ENCODE data around the gene FBXL15.

FBXL15 gene

GRCh38 chr10:102398172-102399020, 22.2 kb upstream of the FBXL15 start:
- peaks cover 3% of the 10 kb centered on the region for H3K9me3 ChIP-seq (ENCODE audit: insufficient read depth, low read depth, low read length)
- peaks cover 29 to 30% of the 10 kb centered on the region in 2 experiments for H3K36me3 ChIP-seq (ENCODE audit: control insufficient read depth in 1 of 2, insufficient read depth in 2 of 2, low read length in 2 of 2)
- WGBS (ENCODE audit: extremely low coverage, insufficient coverage, insufficient read length), result no CpG with 5 or more reads among the region's 21 CpGs
- DNase-seq, result no peak
- H3K79me1 ChIP-seq (ENCODE audit: low read length), result peaks cover 25% of the 10 kb centered on the region
- H3K14ac ChIP-seq (ENCODE audit: low read length), result no peak overlapping the region
- H2BK120ac ChIP-seq (ENCODE audit: insufficient read depth, low read length, poor library complexity), result no peak overlapping the region
- no peak overlapping the region for H3K9ac ChIP-seq (ENCODE audit: low read length)
- no peak overlapping the region for H4K12ac ChIP-seq (ENCODE audit: low read depth, low read length)
- no peak overlapping the region for H3K23ac ChIP-seq (ENCODE audit: low read length)
- peaks cover 8% of the 10 kb centered on the region for H3K79me2 ChIP-seq (ENCODE audit: control insufficient read depth, insufficient read depth, low read length, poor library complexity)
- H2BK12ac ChIP-seq (ENCODE audit: low read length), result no peak overlapping the region
- H2BK5ac ChIP-seq (ENCODE audit: low read depth, low read length, poor library complexity), result no peak overlapping the region
- no peak overlapping the region for H4K8ac ChIP-seq (ENCODE audit: low read depth, low read length)
- no peaks in the 10 kb centered on the region for H3K27me3 ChIP-seq (ENCODE audit: insufficient read depth, low read length)
- H3K27ac ChIP-seq (ENCODE audit: low read depth, low read length), result no peak overlapping the region
- no peak overlapping the region for H4K91ac ChIP-seq (ENCODE audit: low read depth, low read length)
- no peak overlapping the region for H3K18ac ChIP-seq (ENCODE audit: low read length)
- no peak overlapping the region for H3K4me3 ChIP-seq (ENCODE audit: low read depth, low read length)
- no peak overlapping the region for H3K4ac ChIP-seq (ENCODE audit: low read depth, low read length)
- no peak overlapping the region for H2AK5ac ChIP-seq (ENCODE audit: low read length)
- H3K4me1 ChIP-seq (ENCODE audit: control insufficient read depth in 1 of 2, insufficient read depth in 2 of 2, low read length in 2 of 2), result peaks cover 36 to 37% of the 10 kb centered on the region in 2 experiments
- H2AFZ ChIP-seq (ENCODE audit: insufficient read depth, low read length, poor library complexity), result no peak overlapping the region
- no peak overlapping the region for H3K4me2 ChIP-seq (ENCODE audit: low read length)

- Histone ChIP-seq H3K4me3 (ENCODE audit: low read depth, low read length) (peak overlapping the region; percentile 69), H2AK5ac (ENCODE audit: low read length) (peak overlapping the region; percentile 38), H4K12ac (ENCODE audit: low read depth, low read length) (peak overlapping the region; percentile 39), H3K9ac (ENCODE audit: low read length) (peak overlapping the region; percentile 62), H3K4me2 (ENCODE audit: low read length) (peak overlapping the region; percentile 82), H3K14ac (ENCODE audit: low read length) (peak overlapping the region; percentile 41), H3K36me3 (ENCODE audit: control insufficient read depth in 1 of 2, insufficient read depth in 2 of 2, low read length in 2 of 2) (peaks cover 29 to 30% of the 10 kb centered on the region in 2 experiments), H3K9me3 (ENCODE audit: insufficient read depth, low read depth, low read length) (peaks cover 3% of the 10 kb centered on the region), H2AFZ (ENCODE audit: insufficient read depth, low read length, poor library complexity) (peak overlapping the region; percentile 70), H3K4me1 (ENCODE audit: control insufficient read depth in 1 of 2, insufficient read depth in 2 of 2, low read length in 2 of 2) (peaks cover 36 to 37% of the 10 kb centered on the region in 2 experiments), H4K8ac (ENCODE audit: low read depth, low read length) (peak overlapping the region; percentile 30), H2BK5ac (ENCODE audit: low read depth, low read length, poor library complexity) (peak overlapping the region; percentile 51), H3K4ac (ENCODE audit: low read depth, low read length) (peak overlapping the region; percentile 10), H3K23ac (ENCODE audit: low read length) (no peak overlapping the region), H3K79me1 (ENCODE audit: low read length) (peaks cover 23% of the 10 kb centered on the region), H4K91ac (ENCODE audit: low read depth, low read length) (peak overlapping the region; percentile 63), H3K18ac (ENCODE audit: low read length) (peak overlapping the region; percentile 54), H3K79me2 (ENCODE audit: control insufficient read depth, insufficient read depth, low read length, poor library complexity) (peaks cover 8% of the 10 kb centered on the region), H3K27me3 (ENCODE audit: insufficient read depth, low read length) (no peaks in the 10 kb centered on the region), H2BK120ac (ENCODE audit: insufficient read depth, low read length, poor library complexity) (peak overlapping the region; percentile 25), H3K27ac (ENCODE audit: low read depth, low read length) (peak overlapping the region; percentile 38), H2BK12ac (ENCODE audit: low read length) (peak overlapping the region; percentile 80)
- peak; percentile 85 to 93 for DNase-seq
- no CpG with 5 or more reads among the region's 72 CpGs for WGBS (ENCODE audit: extremely low coverage, insufficient coverage, insufficient read length)
These were observed 21.2 kb upstream of the FBXL15 start for GRCh38 chr10:102399217-102400021.

GRCh38 chr10:102400076-102400475, 20.6 kb upstream of the FBXL15 start:
- Histone ChIP-seq H3K27me3 (ENCODE audit: insufficient read depth, low read length) (no peaks in the 10 kb centered on the region), H3K23ac (ENCODE audit: low read length) (no peak overlapping the region), H2BK5ac (ENCODE audit: low read depth, low read length, poor library complexity) (no peak overlapping the region), H4K8ac (ENCODE audit: low read depth, low read length) (peak overlapping the region; percentile 30), H3K4me2 (ENCODE audit: low read length) (no peak overlapping the region), H3K9ac (ENCODE audit: low read length) (no peak overlapping the region), H3K18ac (ENCODE audit: low read length) (peak overlapping the region; percentile 43), H3K4ac (ENCODE audit: low read depth, low read length) (peak overlapping the region; percentile 3), H2AFZ (ENCODE audit: insufficient read depth, low read length, poor library complexity) (peak overlapping the region; percentile 19), H3K4me1 (ENCODE audit: control insufficient read depth in 1 of 2, insufficient read depth in 2 of 2, low read length in 2 of 2) (peaks cover 33 to 34% of the 10 kb centered on the region in 2 experiments), H4K12ac (ENCODE audit: low read depth, low read length) (peak overlapping the region; percentile 22), H3K36me3 (ENCODE audit: control insufficient read depth in 1 of 2, insufficient read depth in 2 of 2, low read length in 2 of 2) (peaks cover 29 to 30% of the 10 kb centered on the region in 2 experiments), H3K9me3 (ENCODE audit: insufficient read depth, low read depth, low read length) (peaks cover 3% of the 10 kb centered on the region), H2BK120ac (ENCODE audit: insufficient read depth, low read length, poor library complexity) (no peak overlapping the region), H3K79me1 (ENCODE audit: low read length) (peaks cover 22% of the 10 kb centered on the region), H2BK12ac (ENCODE audit: low read length) (peak overlapping the region; percentile 80), H3K14ac (ENCODE audit: low read length) (peak overlapping the region; percentile 41), H3K27ac (ENCODE audit: low read depth, low read length) (no peak overlapping the region), H3K79me2 (ENCODE audit: control insufficient read depth, insufficient read depth, low read length, poor library complexity) (peaks cover 8% of the 10 kb centered on the region), H2AK5ac (ENCODE audit: low read length) (peak overlapping the region; percentile 38), H3K4me3 (ENCODE audit: low read depth, low read length) (no peak overlapping the region), H4K91ac (ENCODE audit: low read depth, low read length) (peak overlapping the region; percentile 53)
- no peak for DNase-seq
- WGBS (ENCODE audit: extremely low coverage, insufficient coverage, insufficient read length), result no CpG with 5 or more reads among the region's 17 CpGs

GRCh38 chr10:102400598-102401341, 19.9 kb upstream of the FBXL15 start:
- no peak overlapping the region for H3K9ac ChIP-seq (ENCODE audit: low read length)
- H3K4me1 ChIP-seq (ENCODE audit: control insufficient read depth in 1 of 2, insufficient read depth in 2 of 2, low read length in 2 of 2), result peaks cover 33 to 34% of the 10 kb centered on the region in 2 experiments
- peak overlapping the region; percentile 40 for H2AK5ac ChIP-seq (ENCODE audit: low read length)
- no peak overlapping the region for H4K8ac ChIP-seq (ENCODE audit: low read depth, low read length)
- no peak overlapping the region for H3K4ac ChIP-seq (ENCODE audit: low read depth, low read length)
- no peak for DNase-seq
- H3K27ac ChIP-seq (ENCODE audit: low read depth, low read length), result no peak overlapping the region
- peaks cover 19% of the 10 kb centered on the region for H3K79me1 ChIP-seq (ENCODE audit: low read length)
- H3K18ac ChIP-seq (ENCODE audit: low read length), result peak overlapping the region; percentile 22
- H2BK5ac ChIP-seq (ENCODE audit: low read depth, low read length, poor library complexity), result no peak overlapping the region
- H3K27me3 ChIP-seq (ENCODE audit: insufficient read depth, low read length), result no peaks in the 10 kb centered on the region
- H3K4me2 ChIP-seq (ENCODE audit: low read length), result no peak overlapping the region
- H3K4me3 ChIP-seq (ENCODE audit: low read depth, low read length), result no peak overlapping the region
- H3K79me2 ChIP-seq (ENCODE audit: control insufficient read depth, insufficient read depth, low read length, poor library complexity), result peaks cover 5% of the 10 kb centered on the region
- WGBS (ENCODE audit: extremely low coverage, insufficient coverage, insufficient read length), result no CpG with 5 or more reads among the region's 22 CpGs
- no peak overlapping the region for H2AFZ ChIP-seq (ENCODE audit: insufficient read depth, low read length, poor library complexity)
- H4K12ac ChIP-seq (ENCODE audit: low read depth, low read length), result no peak overlapping the region
- H3K36me3 ChIP-seq (ENCODE audit: control insufficient read depth in 1 of 2, insufficient read depth in 2 of 2, low read length in 2 of 2), result peaks cover 29 to 30% of the 10 kb centered on the region in 2 experiments
- peak overlapping the region; percentile 93 for H2BK12ac ChIP-seq (ENCODE audit: low read length)
- peak overlapping the region; percentile 78 for H2BK120ac ChIP-seq (ENCODE audit: insufficient read depth, low read length, poor library complexity)
- H3K14ac ChIP-seq (ENCODE audit: low read length), result peak overlapping the region; percentile 10
- H3K9me3 ChIP-seq (ENCODE audit: insufficient read depth, low read depth, low read length), result peaks cover 3% of the 10 kb centered on the region
- peak overlapping the region; percentile 53 for H4K91ac ChIP-seq (ENCODE audit: low read depth, low read length)
- H3K23ac ChIP-seq (ENCODE audit: low read length), result no peak overlapping the region

Measured in trophoblast cell (in vitro differentiated cells and primary cell).